Kidney glomerular epithelial cell (primary cell): ENCODE results near the gene NR1I3.

ENCODE experiments used
- DNase-seq: peaks from one replicate; lab custom pipeline; 2025; lab: John Stamatoyannopoulos, UW

NR1I3 gene

GRCh38 chr1:161196111-161196510 lies 41.9 kb downstream of the NR1I3 start:
- DNase-seq = no peak

DNA sequence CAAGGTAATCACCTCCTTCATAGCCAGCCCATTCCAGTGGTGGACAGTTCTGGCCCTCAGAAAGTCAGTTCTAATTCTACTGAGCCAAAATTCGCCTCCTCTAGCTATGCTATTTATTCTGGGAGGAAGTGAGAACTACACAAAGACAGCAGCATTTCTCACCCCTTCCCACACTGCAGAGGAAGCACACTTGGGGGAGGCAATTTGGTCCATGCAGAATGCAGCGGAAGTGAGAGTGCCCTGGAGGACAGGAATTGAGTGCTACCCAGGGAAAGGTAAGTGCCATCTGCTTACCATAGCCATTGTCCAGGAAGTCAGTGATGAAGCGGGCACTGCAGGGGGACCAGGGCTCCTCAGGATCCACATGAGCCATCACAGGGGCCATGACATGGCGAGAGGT lies 42.8 kb downstream of the NR1I3 start:
- DNase-seq = no peak

DNA sequence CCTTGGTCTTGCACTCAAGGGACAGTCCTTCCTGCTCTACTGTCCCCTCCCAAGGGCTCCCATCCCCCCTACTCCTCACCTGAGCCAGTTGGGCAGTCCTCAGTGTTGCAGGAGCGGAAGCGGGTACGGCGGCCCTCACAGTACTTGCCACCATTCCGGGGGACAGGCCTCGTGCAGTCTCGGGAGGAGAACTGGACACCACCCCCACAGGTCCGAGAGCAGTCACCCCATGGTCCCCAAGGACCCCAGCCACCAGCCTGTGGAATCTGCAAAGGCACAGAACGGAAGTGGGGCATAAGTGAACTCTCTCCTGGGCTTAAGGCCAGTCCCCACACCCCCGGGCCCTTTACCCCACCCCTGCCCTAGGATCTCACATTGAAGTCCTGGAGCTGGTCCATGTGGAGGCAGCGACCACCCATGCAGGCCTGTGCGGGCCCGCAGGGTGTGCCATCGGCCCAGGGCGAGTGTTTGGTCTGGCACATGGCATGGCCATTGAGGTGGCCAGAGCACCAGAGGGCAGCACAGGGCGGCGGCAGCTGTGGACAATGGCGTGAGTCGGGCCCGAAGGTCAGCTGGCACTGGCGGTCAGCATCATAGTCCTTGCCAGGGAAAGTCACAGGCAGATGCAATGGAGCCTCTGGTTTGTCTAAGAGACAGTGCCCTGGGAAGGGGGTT lies 44.3 kb downstream of the NR1I3 start:
- DNase-seq = no peak

- DNase-seq = peak; percentile 32
These were observed 45.2 kb downstream of the NR1I3 start for GRCh38 chr1:161192476-161193465.

GRCh38 chr1:161191971-161192370 lies 46.0 kb downstream of the NR1I3 start:
- no peak for DNase-seq

DNA sequence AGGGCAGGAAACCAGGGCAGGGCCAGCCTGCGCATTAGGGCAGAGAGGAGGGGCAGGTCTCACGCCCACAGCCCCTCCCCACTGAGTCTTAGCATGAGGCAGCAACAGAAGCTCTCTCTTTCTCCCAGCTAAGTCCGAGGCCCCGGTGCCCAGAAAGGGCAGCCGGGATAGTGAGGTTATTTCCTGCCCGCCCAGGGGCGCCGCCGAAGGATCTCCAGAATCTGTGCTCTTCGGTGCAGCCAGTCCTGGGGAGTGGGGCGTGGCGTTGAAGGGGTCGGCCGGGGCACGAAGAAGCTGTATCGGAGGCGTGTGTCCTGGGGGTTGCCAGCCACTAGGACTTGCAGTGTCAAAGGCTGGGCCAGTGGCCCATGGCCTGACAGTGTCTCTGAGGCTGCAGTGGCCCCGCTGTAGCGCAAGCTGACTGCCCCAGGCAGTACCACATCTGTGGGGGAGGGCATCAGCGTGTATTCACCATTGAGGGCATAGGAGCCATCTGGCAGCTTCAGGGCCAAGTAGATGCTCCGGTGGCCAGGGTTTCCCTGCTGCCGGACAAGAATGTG lies 47.0 kb downstream of the NR1I3 start:
- DNase-seq = no peak

GRCh38 chr1:161189036-161189435 lies 49.0 kb downstream of the NR1I3 start:
- no peak for DNase-seq

DNA sequence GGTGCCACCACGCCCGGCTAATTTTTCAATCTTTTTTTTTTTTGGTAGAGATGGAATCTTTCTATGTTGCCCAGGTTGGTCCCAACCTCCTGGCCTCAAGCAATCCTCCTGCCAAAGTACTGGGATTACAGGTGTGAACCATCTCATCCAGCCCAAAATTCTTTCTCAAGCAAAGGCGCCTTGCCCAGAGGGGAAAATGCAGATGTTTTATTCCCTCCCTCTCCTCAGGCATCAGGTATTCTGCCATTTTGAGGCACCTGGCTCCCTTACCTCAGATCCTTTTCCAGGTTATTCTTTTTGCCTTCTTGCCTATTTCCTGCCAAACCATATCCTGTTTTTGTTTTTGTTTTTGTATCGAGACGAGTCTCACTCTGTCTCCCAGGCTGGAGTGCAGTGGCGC lies 49.6 kb downstream of the NR1I3 start:
- DNase-seq = no peak

GRCh38 chr1:161187311-161187710 lies 50.7 kb downstream of the NR1I3 start:
- DNase-seq = no peak

GRCh38 chr1:161185732-161186311 lies 52.2 kb downstream of the NR1I3 start:
- no peak for DNase-seq

DNA sequence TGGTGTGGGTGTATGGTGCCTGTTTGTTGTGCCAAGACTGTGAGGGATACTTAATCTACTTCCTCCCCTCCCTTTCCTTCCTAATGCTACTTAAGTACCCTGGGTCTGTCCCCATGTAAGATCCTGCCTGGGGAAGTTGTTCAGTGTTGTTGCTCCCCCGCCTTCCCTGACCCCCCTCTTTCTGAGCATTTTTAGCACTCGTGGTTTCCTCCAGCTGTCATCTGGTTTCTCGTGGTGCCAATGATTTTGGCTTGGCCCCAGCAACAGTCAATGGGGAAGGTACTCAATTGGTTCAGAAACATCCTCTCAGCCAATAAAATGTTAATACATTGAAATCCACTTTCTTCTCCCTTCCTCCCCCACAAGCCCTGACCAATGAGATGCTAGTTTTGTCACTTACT lies 52.7 kb downstream of the NR1I3 start:
- no peak for DNase-seq

DNA sequence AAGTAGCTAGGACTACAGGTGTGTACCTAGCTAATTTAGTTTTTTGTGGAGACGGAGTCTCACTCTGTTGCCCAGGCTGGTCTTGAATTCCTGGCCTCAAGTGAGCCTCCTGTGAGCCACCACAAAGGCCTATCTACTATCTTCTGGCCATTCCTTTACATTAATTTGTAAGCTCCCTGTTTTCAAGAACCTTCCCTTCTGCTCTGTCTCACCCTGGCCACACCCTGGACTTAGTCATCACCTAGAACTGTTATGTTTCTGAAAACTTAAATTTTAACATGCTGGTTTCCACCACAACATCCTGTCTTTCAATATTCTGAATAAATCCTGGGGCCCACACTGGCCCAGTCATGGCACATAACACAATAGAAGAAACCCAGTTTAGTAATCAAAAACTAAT lies 55.8 kb downstream of the NR1I3 start:
- DNase-seq = peak; percentile 0

DNA sequence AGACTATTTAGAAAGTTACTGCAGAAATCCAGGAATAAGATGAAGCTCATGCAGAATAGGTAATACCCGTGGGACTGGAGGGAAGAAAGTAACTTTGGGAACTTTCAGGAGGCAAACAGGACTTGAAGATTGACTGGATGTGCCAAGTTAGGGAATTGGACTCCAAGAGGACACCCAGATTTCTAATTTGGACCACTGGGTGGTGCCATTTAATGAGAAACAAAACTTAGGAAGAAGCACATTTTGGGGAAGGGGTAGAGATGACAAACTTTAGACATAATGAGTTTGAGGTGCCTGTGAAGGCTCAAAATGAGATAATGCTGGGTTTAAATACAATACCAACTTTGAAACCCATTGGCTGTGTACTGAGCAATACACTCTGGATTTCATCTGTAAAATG lies 57.4 kb downstream of the NR1I3 start:
- DNase-seq = no peak

- no peak for DNase-seq
These were observed 58.3 kb downstream of the NR1I3 start for GRCh38 chr1:161179698-161180097.
